HG02759 (cell line): ENCODE results near the gene TMEM242.
"Not testable (repeated sequence)": the region's sequence is repeated elsewhere in the genome, so short reads cannot be mapped to it uniquely, and the experiment has no call there.

ENCODE experiments used
- ATAC-seq: cut with Tn5 transposase; IDR thresholded peaks from one replicate; pipeline ENCODE4 v1.9.1; 2021; ENCODE audit warnings: mild to moderate bottlenecking, moderate library complexity; ENCODE audit not compliant: unreplicated experiment

Gene TMEM242

DNA sequence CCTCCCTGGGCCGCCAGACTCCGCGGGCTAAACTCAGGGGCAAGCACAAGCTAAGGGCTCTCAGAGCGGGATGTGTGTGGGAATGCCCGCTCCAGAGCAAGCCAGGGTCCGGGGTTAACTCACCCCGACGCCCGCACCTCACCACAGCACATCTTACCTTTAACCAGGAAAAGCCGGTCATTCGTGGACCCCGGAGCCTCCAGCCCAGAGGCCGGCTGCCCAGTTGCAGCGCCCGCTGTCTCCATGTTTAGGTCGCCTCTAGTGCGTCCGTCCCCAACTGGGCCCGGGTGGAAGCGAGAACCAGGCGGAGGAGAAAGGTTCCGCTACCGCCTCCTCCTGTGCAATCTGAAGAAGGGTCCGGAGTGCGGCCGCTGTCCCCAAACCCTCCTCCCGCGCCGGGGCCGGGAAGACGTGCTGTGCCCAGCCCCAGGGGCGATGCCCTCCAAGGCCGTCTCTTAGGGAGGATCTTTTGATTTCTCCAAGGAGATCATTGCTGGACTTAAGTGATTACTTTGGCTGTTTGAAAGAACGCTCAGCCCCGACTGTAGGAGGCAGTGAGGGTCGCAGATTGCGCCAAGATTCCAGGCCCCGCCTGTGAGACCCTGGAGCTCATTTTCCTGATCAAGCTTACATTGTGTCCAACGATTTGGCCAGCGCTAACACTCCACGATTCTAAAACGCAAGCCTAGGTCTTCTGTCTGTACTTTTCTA is at the start of gene TMEM242:
Gene TMEM242, minus strand, starts transcription at position 265 of the 711 bp plus-strand sequence. Its CDS starts 20 bp downstream, at position 245.
- peak; percentile 91 for ATAC-seq

- no peak for ATAC-seq
These were observed 49.4 kb upstream of the TMEM242 start for GRCh38 chr6:157372501-157373280.

DNA sequence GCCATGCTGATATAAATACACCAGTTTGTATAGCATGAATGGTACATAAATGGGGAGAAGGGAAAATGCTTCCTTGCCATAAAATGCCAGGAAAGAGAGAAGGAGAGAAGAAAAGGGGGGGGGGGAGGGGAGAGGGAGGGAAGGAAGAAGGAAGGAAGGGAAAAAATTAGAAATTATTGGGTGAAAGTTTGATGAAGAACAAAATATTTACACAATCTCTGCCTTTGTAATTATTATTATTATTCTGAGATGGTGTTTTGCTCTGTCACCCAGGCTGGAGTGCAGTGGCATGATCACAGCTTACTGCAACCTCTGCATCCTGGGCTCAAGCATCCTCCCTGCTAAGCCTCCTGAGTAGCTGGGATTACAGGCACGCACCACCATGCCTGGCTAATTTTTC is 47.4 kb upstream of the TMEM242 start:
- no peak for ATAC-seq

GRCh38 chr6:157368359-157369049 is 45.2 kb upstream of the TMEM242 start:
- no peak for ATAC-seq

- ATAC-seq, result no peak
These were observed 43.3 kb upstream of the TMEM242 start for GRCh38 chr6:157366648-157367047.

GRCh38 chr6:157364705-157365104 is 41.4 kb upstream of the TMEM242 start:
- ATAC-seq, result no peak

DNA sequence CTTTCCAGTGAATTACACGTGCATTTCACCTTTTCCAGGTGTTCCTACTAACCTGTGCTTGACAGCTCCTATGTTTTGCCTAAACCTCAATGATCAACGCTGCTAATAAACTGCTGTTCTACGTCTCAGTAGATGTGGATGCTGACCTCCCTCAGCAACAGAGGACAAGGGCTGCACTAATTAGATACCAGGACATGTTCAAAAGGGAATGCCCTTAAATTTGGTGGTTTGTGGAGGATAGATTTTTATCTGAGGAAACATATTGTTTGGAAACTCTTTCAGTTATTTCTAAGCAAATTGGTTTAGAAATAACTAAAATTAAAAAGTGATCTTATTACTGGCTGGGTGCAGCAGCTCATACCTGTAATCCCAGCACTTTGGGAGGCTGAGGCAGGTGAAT is 38.6 kb upstream of the TMEM242 start:
- no peak for ATAC-seq

DNA sequence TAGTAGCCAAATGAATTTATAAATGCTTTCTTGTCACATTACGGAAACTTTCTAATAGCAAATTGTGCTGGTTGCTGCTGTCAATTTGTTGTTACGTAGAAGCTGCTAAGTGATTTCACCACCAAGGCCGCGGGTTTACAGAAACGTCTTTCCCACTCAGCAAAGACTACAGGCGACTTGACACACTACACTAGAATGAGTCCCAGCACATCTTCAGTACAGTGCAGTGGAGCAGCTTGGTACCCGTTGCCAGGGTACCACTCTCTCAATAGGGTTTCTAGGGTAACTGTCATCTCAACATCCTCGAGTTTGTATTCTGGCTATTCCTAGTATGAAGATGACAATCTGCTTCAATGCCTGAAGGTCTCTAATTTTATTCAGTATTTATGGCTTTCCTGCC is 35.0 kb upstream of the TMEM242 start:
- ATAC-seq, result no peak

GRCh38 chr6:157346373-157346772 is 23.1 kb upstream of the TMEM242 start:
- no peak for ATAC-seq

GRCh38 chr6:157343732-157344131 is 20.4 kb upstream of the TMEM242 start:
- no peak for ATAC-seq

GRCh38 chr6:157339432-157339831 is 16.1 kb upstream of the TMEM242 start:
- no peak for ATAC-seq

- ATAC-seq, result no peak
These were observed 14.4 kb upstream of the TMEM242 start for GRCh38 chr6:157337751-157338150.

- ATAC-seq, result not testable (repeated sequence)
These were observed 14.0 kb upstream of the TMEM242 start for GRCh38 chr6:157337276-157337675.

DNA sequence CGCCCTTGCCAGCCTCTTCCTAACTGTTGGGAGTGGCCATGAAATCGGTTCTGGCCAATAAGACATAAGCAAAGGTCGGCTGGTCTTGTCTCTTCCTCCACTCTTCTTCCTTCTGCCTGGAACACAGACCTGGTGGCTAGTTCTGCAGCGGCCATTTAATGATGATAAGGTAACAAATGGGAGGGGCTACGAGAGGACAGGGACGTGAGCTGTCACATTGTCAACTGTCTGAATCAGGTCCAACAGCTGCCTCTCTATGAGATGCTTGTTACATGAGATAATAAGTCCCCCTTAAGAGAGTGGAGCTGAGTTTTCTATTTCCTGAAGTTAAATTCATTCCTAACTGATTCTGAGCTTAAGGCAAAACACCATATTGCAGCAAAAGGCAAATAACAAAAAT is 12.5 kb upstream of the TMEM242 start:
- no peak for ATAC-seq

DNA sequence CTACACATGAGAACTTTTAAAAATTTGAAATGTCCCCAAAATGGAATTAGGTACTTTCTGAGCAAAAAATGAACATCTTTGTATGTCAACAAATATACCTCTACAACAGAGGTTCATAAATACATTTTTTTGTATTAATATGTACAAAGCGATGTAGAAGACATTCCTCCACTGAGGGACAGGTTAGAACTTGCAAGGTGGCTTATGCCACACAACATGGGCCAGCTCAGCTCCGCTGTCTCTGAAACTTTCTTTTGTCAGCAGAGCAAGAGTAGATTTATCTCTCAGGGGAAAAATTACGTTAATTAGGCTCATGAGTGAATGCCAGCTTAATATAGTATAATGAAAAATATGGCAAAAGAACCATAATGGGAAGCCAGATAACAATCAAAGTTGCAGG is 10.6 kb upstream of the TMEM242 start:
- no peak for ATAC-seq

- ATAC-seq, result no peak
These were observed 10.2 kb upstream of the TMEM242 start for GRCh38 chr6:157333537-157333936.

DNA sequence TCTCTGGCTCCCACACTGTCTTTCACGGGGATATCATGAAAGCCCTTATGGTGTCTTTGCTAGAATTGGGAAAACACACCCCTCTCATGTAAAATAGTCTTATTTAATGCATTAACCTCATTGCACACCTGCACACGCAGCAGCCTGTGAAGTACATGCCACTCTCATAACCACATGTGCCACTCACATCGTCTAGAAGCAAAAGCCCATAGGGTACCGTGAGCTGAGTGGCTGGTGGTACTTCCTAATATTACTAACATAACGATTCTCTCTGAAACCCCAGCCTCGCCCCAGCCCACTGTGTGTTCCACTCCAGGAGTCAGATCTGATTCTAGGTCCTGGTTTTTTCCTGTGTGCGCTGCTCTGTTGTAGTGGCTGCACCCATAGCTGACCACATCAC is 9.5 kb upstream of the TMEM242 start:
- no peak for ATAC-seq

DNA sequence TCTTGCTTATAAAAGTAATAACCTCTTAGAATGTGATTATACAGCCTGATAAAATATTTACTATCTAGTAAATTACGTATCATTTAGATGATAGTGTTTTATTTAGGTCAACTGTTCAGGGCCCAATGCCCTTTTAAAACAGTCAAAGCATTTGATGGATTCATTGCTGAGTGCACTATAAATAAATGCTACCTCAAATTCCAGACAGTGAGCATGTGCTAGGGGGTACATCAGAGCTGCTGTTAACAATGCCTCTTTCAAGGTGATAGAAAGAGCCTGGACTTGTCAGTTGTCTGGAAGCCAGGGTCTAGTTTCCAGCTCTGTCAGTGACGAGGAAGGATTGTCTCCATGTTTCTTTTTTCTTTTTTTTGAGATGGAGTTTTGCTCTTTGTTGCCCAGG is 7.5 kb upstream of the TMEM242 start:
- ATAC-seq, result no peak

- ATAC-seq, result no peak
These were observed 6.5 kb upstream of the TMEM242 start for GRCh38 chr6:157329829-157330228.

GRCh38 chr6:157328108-157328692 is 4.9 kb upstream of the TMEM242 start:
- no peak for ATAC-seq

GRCh38 chr6:157326979-157327378 is 3.7 kb upstream of the TMEM242 start:
- no peak for ATAC-seq
